Ishikawa (cell line): ENCODE data around the gene MMP15.

Experiments used
- CEBPB ChIP-seq: IDR thresholded peaks from 2 replicates; pipeline ENCODE4 v1.6.1; 2012
- CREB1 ChIP-seq: IDR thresholded peaks from 2 replicates; pipeline ENCODE4 v1.6.1; 2012; ENCODE audit warnings: low read depth
- EGR1 ChIP-seq: IDR thresholded peaks from 2 replicates; pipeline ENCODE4 v1.6.1; 2012
- EP300 ChIP-seq: IDR thresholded peaks from 2 replicates; pipeline ENCODE4 v1.6.1; 2012; ENCODE audit warnings: borderline replicate concordance
- FOXM1 ChIP-seq: IDR thresholded peaks from 2 replicates; pipeline ENCODE4 v1.6.1; 2012; ENCODE audit warnings: low read depth, borderline replicate concordance
- NFIC ChIP-seq: IDR thresholded peaks from 2 replicates; pipeline ENCODE4 v1.6.1; 2012
- RAD21 ChIP-seq: IDR thresholded peaks from 2 replicates; pipeline ENCODE4 v1.6.1; 2012; ENCODE audit warnings: low read depth
- TAF1 ChIP-seq: IDR thresholded peaks from 2 replicates; pipeline ENCODE4 v1.6.1; 2012; ENCODE audit warnings: low read depth, mild to moderate bottlenecking
- TCF12 ChIP-seq: IDR thresholded peaks from 2 replicates; pipeline ENCODE4 v1.6.1; 2012; ENCODE audit warnings: low read depth
- TEAD4 ChIP-seq: IDR thresholded peaks from 2 replicates; pipeline ENCODE4 v1.6.1; 2012
- YY1 ChIP-seq: IDR thresholded peaks from 2 replicates; pipeline ENCODE4 v1.6.1; 2012; ENCODE audit warnings: low read depth
- ZBTB7A ChIP-seq: IDR thresholded peaks from 2 replicates; pipeline ENCODE4 v1.6.1; 2012; ENCODE audit warnings: low read depth
- TF ChIP-seq, protein P1 (sequence below): IDR thresholded peaks from 2 replicates; pipeline ENCODE4 v1.6.1; 2012; ENCODE audit warnings: low read depth, mild to moderate bottlenecking
- TF ChIP-seq, protein P2 (sequence below): IDR thresholded peaks from 2 replicates; pipeline ENCODE4 v1.6.1; 2012
- TF ChIP-seq, protein P3 (sequence below): IDR thresholded peaks from 2 replicates; pipeline ENCODE4 v1.6.1; 2012

MMP15 gene

DNA sequence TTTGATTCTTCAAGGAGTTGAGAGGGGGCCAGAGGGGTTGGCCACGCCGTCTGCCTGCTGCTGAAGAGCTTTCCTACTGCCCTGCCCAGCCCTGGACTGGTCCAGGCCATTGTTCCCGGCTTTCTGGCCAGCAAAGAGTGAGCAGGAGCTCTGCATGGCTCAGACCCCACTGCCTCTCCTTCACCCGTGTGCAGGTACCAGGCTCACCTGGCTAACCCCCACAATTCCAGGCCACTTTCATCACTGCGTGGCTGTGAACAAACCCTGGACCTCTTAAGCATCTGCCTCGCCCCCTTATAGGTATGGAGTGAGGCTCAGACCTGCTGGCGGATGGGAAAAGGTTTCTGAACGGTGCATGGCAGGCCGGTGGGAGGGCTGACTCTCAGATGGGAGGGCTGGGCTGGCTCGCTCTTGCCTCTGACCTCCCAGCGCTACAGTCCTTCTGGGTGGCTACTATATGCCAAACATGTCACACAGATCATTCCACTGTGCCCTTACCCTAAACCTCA is 33.9 kb upstream of the MMP15 start:
- TF ChIP-seq ZBTB7A, result no peak
- TF ChIP-seq, protein P1, sequence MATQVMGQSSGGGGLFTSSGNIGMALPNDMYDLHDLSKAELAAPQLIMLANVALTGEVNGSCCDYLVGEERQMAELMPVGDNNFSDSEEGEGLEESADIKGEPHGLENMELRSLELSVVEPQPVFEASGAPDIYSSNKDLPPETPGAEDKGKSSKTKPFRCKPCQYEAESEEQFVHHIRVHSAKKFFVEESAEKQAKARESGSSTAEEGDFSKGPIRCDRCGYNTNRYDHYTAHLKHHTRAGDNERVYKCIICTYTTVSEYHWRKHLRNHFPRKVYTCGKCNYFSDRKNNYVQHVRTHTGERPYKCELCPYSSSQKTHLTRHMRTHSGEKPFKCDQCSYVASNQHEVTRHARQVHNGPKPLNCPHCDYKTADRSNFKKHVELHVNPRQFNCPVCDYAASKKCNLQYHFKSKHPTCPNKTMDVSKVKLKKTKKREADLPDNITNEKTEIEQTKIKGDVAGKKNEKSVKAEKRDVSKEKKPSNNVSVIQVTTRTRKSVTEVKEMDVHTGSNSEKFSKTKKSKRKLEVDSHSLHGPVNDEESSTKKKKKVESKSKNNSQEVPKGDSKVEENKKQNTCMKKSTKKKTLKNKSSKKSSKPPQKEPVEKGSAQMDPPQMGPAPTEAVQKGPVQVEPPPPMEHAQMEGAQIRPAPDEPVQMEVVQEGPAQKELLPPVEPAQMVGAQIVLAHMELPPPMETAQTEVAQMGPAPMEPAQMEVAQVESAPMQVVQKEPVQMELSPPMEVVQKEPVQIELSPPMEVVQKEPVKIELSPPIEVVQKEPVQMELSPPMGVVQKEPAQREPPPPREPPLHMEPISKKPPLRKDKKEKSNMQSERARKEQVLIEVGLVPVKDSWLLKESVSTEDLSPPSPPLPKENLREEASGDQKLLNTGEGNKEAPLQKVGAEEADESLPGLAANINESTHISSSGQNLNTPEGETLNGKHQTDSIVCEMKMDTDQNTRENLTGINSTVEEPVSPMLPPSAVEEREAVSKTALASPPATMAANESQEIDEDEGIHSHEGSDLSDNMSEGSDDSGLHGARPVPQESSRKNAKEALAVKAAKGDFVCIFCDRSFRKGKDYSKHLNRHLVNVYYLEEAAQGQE, result no peak
- TF ChIP-seq TEAD4, result no peak
- no peak for TF ChIP-seq EP300
- TF ChIP-seq TAF1, result no peak
- no peak for TF ChIP-seq CREB1
- no peak for TF ChIP-seq EGR1
- TF ChIP-seq, protein P2, sequence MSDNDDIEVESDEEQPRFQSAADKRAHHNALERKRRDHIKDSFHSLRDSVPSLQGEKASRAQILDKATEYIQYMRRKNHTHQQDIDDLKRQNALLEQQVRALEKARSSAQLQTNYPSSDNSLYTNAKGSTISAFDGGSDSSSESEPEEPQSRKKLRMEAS, result no peak
- no peak for TF ChIP-seq TCF12
- TF ChIP-seq NFIC, result no peak
- TF ChIP-seq YY1, result no peak
- TF ChIP-seq, protein P3, sequence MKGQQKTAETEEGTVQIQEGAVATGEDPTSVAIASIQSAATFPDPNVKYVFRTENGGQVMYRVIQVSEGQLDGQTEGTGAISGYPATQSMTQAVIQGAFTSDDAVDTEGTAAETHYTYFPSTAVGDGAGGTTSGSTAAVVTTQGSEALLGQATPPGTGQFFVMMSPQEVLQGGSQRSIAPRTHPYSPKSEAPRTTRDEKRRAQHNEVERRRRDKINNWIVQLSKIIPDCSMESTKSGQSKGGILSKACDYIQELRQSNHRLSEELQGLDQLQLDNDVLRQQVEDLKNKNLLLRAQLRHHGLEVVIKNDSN, result no peak
- no peak for TF ChIP-seq CEBPB
- no peak for TF ChIP-seq FOXM1

DNA sequence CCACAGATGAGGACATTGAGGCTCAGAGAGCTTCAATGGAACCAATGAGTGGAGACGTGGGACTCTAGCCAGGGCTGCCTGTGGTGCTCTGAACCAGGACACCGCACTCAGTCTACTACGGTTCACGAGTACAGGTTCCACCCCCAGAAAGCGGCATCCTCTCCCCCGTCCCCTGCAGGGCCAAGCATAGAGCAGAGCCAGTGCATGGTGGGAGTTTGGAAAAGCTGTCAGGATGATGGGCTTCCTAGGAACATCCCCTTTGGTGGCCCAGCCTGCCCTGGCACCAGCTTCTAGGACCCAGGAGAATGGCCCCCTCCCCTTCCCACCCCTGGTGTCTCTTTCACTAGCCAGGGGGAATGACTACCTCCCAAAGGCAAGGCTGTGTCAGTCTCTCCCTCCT is 33.5 kb upstream of the MMP15 start:
- TF ChIP-seq FOXM1 (no peak), TAF1 (no peak), RAD21 (no peak), NFIC (no peak), CREB1 (no peak), YY1 (no peak), EGR1 (no peak), ZBTB7A (no peak), CEBPB (no peak), EP300 (no peak), TCF12 (no peak), TEAD4 (no peak)
- TF ChIP-seq, protein P2, result no peak
- TF ChIP-seq, protein P1, result no peak
- TF ChIP-seq, protein P3, result no peak

DNA sequence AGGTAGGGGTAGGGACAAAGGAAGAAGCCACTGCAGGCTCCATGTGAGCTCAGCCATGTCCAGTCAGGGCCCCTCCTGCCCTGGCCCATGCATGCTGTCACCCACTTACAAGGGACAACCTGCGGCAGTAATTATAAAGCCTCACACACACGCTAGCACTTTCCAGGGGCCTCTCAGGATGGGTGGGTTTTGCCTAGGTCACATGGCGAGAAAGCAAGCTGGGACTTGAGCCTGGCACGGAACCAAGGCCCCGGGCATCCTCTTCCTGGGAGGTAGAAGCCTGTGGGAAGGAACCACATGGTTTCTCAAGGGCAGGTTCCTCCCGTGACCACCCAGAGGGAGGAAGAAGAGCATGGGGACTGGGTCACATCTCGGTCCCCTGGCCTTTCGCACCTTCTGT is 32.1 kb upstream of the MMP15 start:
- TF ChIP-seq, protein P1, result no peak
- TF ChIP-seq, protein P3, result no peak
- TF ChIP-seq YY1, result no peak
- TF ChIP-seq EP300, result no peak
- no peak for TF ChIP-seq ZBTB7A
- no peak for TF ChIP-seq CREB1
- no peak for TF ChIP-seq EGR1
- TF ChIP-seq, protein P2, result no peak
- TF ChIP-seq TAF1, result no peak
- TF ChIP-seq NFIC, result no peak
- TF ChIP-seq TEAD4, result no peak
- no peak for TF ChIP-seq TCF12
- TF ChIP-seq RAD21, result no peak
- no peak for TF ChIP-seq CEBPB
- no peak for TF ChIP-seq FOXM1

DNA sequence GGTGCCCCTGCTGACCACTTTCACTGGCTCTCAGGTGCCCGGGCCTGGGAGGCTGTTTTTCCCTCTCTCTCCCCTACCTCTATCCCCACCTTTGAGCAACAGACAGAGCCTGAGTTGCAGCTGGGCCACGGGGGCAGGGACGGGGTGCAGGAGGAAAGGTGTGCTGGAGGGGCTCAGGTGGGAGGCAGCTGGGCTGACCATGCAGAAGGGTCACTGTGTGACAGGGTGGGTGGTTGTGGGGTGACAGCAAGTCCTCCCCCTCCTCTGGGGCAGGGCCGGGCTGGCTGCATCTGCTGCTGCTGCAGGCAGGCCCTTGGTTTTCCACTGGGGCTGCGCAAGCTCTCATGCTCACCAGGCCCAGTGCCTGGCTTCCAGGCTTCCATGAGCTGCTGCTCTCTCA is 31.7 kb upstream of the MMP15 start:
- TF ChIP-seq TAF1 (no peak), TCF12 (no peak), CEBPB (no peak), EP300 (no peak), YY1 (no peak), TEAD4 (no peak), EGR1 (no peak), CREB1 (no peak), FOXM1 (no peak), RAD21 (no peak), NFIC (no peak)
- TF ChIP-seq, protein P2, result no peak
- TF ChIP-seq, protein P3, result no peak
- TF ChIP-seq, protein P1, result no peak
